HG03457 (cell line): Measurements from ENCODE around the gene OGFR.

Source experiments
- ATAC-seq: cut with Tn5 transposase; IDR thresholded peaks from one replicate; pipeline ENCODE4 v1.9.1; 2021; ENCODE audit warnings: moderate number of reproducible peaks; ENCODE audit not compliant: unreplicated experiment

Gene OGFR

GRCh38 chr20:62782149-62782892 lies 22.3 kb upstream of the OGFR start:
- no peak for ATAC-seq

GRCh38 chr20:62782893-62783278 lies 21.7 kb upstream of the OGFR start:
- ATAC-seq = no peak

GRCh38 chr20:62784497-62784896 lies 20.1 kb upstream of the OGFR start:
- ATAC-seq = no peak

GRCh38 chr20:62785393-62785792 lies 19.2 kb upstream of the OGFR start:
- ATAC-seq = no peak

GRCh38 chr20:62786157-62786556 lies 18.5 kb upstream of the OGFR start:
- no peak for ATAC-seq

- no peak for ATAC-seq
Measured at GRCh38 chr20:62787321-62787720, 17.3 kb upstream of the OGFR start.

GRCh38 chr20:62787866-62788265 lies 16.8 kb upstream of the OGFR start:
- no peak for ATAC-seq

GRCh38 chr20:62788607-62789006 lies 16.0 kb upstream of the OGFR start:
- ATAC-seq = no peak

GRCh38 chr20:62790075-62790474 lies 14.6 kb upstream of the OGFR start:
- no peak for ATAC-seq

GRCh38 chr20:62791301-62792181 lies 13.1 kb upstream of the OGFR start:
- ATAC-seq = no peak

GRCh38 chr20:62792182-62792939 lies 12.3 kb upstream of the OGFR start:
- ATAC-seq = no peak

- no peak for ATAC-seq
Measured at GRCh38 chr20:62792940-62793756, 11.5 kb upstream of the OGFR start.

GRCh38 chr20:62793757-62794006 lies 11.0 kb upstream of the OGFR start:
- no peak for ATAC-seq

- ATAC-seq = peak; percentile 45
Measured at GRCh38 chr20:62794007-62794724, 10.5 kb upstream of the OGFR start.

- no peak for ATAC-seq
Measured at GRCh38 chr20:62795023-62795761, 9.4 kb upstream of the OGFR start.

GRCh38 chr20:62796699-62797491 lies 7.7 kb upstream of the OGFR start:
- ATAC-seq = no peak

GRCh38 chr20:62797671-62798532 lies 6.7 kb upstream of the OGFR start:
- no peak for ATAC-seq

- no peak for ATAC-seq
Measured at GRCh38 chr20:62799036-62799435, 5.6 kb upstream of the OGFR start.
